Activated naive CD4-positive, alpha-beta T cell treated with anti-CD3 and anti-CD28 coated beads, Interleukin-2, amount 50 U/mL, for 24 hours (primary cell): ENCODE measurements around the gene VWA3B.
A peak's percentile ranks its signal among the peaks of the same experiment; 100 is the strongest.

Source experiments
- H3K27ac Mint-ChIP-seq: one replicate; pipeline ENCODE4 v1.8.0; 2021; ENCODE audit warnings: mild to moderate bottlenecking, mixed read lengths
- H3K27me3 Mint-ChIP-seq: one replicate; pipeline ENCODE4 v1.8.0; 2021; ENCODE audit warnings: mixed read lengths
- H3K36me3 Mint-ChIP-seq: one replicate; pipeline ENCODE4 v1.8.0; 2021; ENCODE audit warnings: mixed read lengths
- H3K4me1 Mint-ChIP-seq: one replicate; pipeline ENCODE4 v1.8.0; 2021; ENCODE audit warnings: mixed read lengths
- H3K4me3 Mint-ChIP-seq: one replicate; pipeline ENCODE4 v1.8.0; 2021; ENCODE audit warnings: mild to moderate bottlenecking, mixed read lengths
- H3K9me3 Mint-ChIP-seq: one replicate; pipeline ENCODE4 v1.8.0; 2021; ENCODE audit warnings: mixed read lengths

The VWA3B gene

DNA sequence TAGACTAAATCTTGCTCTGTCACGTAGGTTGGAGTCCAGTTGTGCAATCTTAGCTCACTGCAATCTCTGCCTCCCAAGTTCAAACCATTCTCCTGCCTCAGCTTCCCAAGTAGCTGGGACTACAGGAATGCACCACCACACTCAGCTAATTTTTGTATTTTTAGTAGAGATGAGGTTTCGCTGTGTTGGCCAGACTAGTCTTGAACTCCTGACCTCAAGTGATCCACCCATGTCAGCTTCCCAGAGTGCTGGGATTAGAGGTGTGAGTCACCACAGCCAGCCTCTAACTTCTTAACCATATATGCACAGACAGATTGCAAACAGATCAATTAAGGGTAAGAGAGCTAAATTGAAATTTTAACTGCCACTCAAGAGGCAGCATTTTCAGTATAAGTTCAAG is 237.2 kb downstream of the VWA3B start:
- H3K27me3 Mint-ChIP-seq: peaks cover 16% of the 10 kb centered on the region
- no peaks in the 10 kb centered on the region for H3K4me1 Mint-ChIP-seq
- no peak overlapping the region for H3K27ac Mint-ChIP-seq
- peaks cover 9% of the 10 kb centered on the region for H3K36me3 Mint-ChIP-seq
- no peak overlapping the region for H3K4me3 Mint-ChIP-seq
- peaks cover 15% of the 10 kb centered on the region for H3K9me3 Mint-ChIP-seq

DNA sequence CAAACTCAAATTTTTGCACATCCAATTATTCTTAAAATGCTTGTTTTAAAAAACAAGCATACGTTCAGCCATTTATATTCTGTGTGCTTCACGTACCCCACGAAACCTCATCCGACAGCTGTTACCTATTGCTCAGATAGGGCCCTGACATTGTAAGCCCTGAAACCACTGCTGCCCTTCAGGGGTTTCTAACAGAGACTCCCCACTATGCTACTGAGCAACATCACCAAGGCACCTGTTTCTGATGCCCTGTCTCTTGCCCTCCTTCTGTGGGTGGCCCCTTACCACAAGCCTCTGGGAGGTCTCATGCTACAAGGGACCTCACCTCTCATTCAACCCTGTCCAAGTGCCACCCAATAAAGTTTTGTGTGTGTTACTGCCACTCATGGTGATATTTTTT is 240.8 kb downstream of the VWA3B start:
- H3K36me3 Mint-ChIP-seq: no peaks in the 10 kb centered on the region
- H3K27ac Mint-ChIP-seq: no peak overlapping the region
- H3K4me3 Mint-ChIP-seq: no peak overlapping the region
- H3K4me1 Mint-ChIP-seq: no peaks in the 10 kb centered on the region
- H3K9me3 Mint-ChIP-seq: peaks cover 5% of the 10 kb centered on the region
- H3K27me3 Mint-ChIP-seq: peaks cover 10% of the 10 kb centered on the region

DNA sequence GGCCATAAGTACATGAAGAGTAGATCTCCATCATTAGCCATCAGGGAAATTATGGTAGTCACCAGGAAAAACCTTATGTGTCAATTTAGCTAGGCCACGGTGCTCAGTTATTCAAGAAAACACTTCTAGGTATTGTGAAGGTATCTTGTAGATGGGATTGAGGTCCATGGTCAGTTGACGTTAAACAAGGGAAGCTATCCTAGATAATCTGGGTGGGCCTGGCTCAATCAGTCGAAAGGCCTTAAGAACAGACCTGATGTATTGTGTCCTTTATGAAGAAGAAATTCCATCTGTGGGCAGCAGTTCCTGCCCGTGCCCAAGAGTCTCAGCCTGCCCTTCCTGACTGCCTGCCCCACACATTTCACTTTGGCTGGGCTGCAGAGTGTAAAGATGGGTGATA is 242.6 kb downstream of the VWA3B start:
- peaks cover 7% of the 10 kb centered on the region for H3K27me3 Mint-ChIP-seq
- no peaks in the 10 kb centered on the region for H3K9me3 Mint-ChIP-seq
- H3K36me3 Mint-ChIP-seq: no peaks in the 10 kb centered on the region

DNA sequence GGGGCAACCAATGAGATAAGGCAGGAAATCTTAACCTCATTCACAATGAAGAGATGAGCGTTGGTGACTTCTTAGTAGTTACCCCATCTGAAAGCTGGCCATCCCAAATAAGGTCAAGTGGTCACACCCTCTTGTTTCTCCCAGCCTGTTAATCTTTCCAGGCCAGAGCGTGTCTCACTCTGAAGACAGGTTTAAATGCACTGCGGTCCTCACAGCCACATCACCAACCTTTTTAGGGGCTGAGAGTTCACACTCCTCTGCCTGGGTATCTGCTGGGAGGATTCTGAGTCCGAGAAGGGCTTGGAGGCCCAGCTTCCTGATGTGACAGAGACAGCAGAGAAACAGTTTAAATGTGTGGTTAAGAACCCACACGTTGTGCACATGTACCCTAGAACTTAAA is 246.0 kb downstream of the VWA3B start:
- Mint-ChIP-seq H3K27ac (no peak overlapping the region), H3K36me3 (no peaks in the 10 kb centered on the region), H3K27me3 (peaks cover 5% of the 10 kb centered on the region), H3K4me3 (no peak overlapping the region), H3K4me1 (no peaks in the 10 kb centered on the region), H3K9me3 (no peaks in the 10 kb centered on the region)

More for the DNA sequence above, 242.6 kb downstream of the VWA3B start:
- H3K27ac Mint-ChIP-seq: no peak overlapping the region
- no peaks in the 10 kb centered on the region for H3K4me1 Mint-ChIP-seq
- H3K4me3 Mint-ChIP-seq: no peak overlapping the region

DNA sequence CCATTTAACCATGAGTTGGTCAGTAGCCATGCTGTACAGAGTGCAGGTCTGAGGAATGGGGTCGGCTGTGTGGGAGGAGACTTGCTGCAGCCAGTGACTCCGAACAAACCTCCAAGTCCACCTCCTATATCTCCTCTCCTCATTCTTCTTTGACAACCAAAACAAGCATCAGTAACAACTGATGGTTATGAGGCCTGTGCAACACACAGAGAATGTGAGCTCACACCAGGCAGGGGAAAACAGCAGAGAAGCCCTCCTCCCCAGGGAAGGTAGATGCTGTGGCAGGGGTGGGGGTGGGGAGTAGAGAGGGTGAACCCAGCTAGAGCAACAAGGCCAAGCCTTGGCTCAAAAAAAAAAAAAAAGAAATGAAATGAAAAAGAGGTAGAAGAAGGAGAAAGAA is 247.0 kb downstream of the VWA3B start:
- no peaks in the 10 kb centered on the region for H3K9me3 Mint-ChIP-seq
- no peak overlapping the region for H3K4me3 Mint-ChIP-seq
- H3K27me3 Mint-ChIP-seq: peaks cover 3% of the 10 kb centered on the region
- no peak overlapping the region for H3K27ac Mint-ChIP-seq
- no peaks in the 10 kb centered on the region for H3K36me3 Mint-ChIP-seq
- no peaks in the 10 kb centered on the region for H3K4me1 Mint-ChIP-seq

DNA sequence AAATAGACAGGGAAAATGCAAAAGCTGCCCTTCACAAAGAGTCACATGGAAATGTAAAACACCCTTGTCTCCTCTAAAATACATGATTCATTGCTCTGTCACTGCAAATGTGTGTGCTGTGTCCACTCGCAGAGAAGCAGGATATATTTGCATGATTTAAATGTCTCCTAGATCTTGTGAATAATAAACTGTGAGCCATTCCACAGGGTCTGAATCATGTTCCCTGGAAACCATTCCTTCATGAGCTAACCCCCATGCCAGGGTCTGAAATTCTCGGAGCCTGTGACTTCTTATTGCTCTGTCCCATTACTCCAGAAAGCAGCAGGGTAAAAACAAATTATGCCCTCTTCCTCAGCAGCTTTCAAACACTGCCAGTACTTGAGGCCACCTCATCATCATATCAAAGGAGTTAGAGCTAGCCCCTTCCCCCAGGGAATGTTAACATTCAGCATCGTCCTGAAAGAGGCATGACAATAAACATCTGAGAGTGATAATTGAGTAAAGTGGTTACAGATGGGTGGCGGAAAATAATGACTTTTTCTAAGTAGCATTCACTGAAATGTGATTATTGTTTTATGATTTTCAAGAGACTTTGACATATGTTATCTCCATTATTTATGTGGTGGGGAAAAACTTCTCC is 247.6 kb downstream of the VWA3B start:
- peaks cover 3% of the 10 kb centered on the region for H3K27me3 Mint-ChIP-seq
- no peak overlapping the region for H3K27ac Mint-ChIP-seq
- no peaks in the 10 kb centered on the region for H3K36me3 Mint-ChIP-seq
- H3K4me1 Mint-ChIP-seq: no peaks in the 10 kb centered on the region
- no peaks in the 10 kb centered on the region for H3K9me3 Mint-ChIP-seq
- H3K4me3 Mint-ChIP-seq: no peak overlapping the region

DNA sequence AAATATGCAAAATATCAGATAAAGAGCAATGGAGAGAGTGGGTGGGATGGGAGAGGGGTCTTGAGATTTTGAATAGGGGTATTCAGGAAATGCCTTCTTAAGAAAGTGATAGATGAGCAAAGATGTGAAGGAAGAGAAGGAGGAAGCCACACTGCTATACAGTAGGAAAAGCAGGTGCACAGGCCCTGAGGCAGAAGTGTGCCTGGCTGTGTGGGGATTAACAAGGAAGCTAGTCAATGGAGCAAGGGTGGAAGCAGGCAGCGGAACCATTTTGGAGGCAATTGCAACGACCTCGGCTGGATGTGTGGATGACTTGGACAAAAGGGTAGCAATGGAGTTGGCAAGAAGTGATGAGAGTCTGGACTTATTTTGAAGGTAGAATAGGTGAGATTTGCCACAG is 248.3 kb downstream of the VWA3B start:
- no peaks in the 10 kb centered on the region for H3K9me3 Mint-ChIP-seq
- H3K4me1 Mint-ChIP-seq: no peaks in the 10 kb centered on the region
- peaks cover 3% of the 10 kb centered on the region for H3K27me3 Mint-ChIP-seq
- H3K27ac Mint-ChIP-seq: no peak overlapping the region
- H3K36me3 Mint-ChIP-seq: no peaks in the 10 kb centered on the region
- no peak overlapping the region for H3K4me3 Mint-ChIP-seq

DNA sequence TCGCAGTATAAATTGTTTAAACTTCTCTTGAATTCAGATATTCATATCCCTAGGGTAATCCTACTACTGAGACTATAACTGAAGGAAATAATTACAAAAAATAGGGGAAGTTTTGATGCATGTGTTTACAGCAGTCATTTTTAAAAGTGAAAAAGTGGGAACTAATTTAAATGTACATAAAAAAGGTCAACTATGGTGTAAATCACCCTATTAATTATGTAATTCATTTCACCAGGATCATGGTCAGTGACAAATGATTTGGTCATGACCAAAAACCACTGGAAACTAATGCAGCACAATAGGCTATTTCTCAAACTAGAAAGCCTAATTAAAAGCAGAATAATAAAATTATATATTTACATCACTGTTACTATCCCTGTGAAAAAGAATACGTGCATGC is 254.3 kb downstream of the VWA3B start:
- H3K27me3 Mint-ChIP-seq: peaks cover 22% of the 10 kb centered on the region
- peaks cover 6% of the 10 kb centered on the region for H3K4me1 Mint-ChIP-seq
- no peak overlapping the region for H3K4me3 Mint-ChIP-seq
- no peaks in the 10 kb centered on the region for H3K9me3 Mint-ChIP-seq
- H3K36me3 Mint-ChIP-seq: peaks cover 1% of the 10 kb centered on the region
- H3K27ac Mint-ChIP-seq: no peak overlapping the region

DNA sequence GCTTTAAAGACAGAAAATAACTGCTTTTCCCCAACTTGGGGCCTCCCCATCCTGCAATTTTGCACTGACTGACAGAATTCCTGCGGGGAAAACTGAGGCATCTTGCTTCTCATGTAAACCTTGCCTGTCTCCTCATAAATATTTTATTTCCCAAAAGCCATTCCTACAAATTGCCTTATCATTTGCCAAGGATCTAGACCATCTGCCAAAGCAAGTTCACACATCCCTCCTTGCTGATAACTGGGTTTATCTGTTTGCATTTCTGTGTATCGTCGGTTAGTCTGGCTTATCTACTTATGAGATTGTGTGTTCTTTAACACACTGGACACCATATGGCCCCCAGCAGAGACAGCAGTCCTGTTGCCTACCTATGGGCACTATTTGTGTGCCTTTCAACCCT is 256.3 kb downstream of the VWA3B start:
- Mint-ChIP-seq H3K4me1 (peaks cover 8% of the 10 kb centered on the region), H3K9me3 (no peaks in the 10 kb centered on the region), H3K36me3 (peaks cover 1% of the 10 kb centered on the region), H3K27ac (no peak overlapping the region), H3K4me3 (no peak overlapping the region), H3K27me3 (peaks cover 31% of the 10 kb centered on the region)

DNA sequence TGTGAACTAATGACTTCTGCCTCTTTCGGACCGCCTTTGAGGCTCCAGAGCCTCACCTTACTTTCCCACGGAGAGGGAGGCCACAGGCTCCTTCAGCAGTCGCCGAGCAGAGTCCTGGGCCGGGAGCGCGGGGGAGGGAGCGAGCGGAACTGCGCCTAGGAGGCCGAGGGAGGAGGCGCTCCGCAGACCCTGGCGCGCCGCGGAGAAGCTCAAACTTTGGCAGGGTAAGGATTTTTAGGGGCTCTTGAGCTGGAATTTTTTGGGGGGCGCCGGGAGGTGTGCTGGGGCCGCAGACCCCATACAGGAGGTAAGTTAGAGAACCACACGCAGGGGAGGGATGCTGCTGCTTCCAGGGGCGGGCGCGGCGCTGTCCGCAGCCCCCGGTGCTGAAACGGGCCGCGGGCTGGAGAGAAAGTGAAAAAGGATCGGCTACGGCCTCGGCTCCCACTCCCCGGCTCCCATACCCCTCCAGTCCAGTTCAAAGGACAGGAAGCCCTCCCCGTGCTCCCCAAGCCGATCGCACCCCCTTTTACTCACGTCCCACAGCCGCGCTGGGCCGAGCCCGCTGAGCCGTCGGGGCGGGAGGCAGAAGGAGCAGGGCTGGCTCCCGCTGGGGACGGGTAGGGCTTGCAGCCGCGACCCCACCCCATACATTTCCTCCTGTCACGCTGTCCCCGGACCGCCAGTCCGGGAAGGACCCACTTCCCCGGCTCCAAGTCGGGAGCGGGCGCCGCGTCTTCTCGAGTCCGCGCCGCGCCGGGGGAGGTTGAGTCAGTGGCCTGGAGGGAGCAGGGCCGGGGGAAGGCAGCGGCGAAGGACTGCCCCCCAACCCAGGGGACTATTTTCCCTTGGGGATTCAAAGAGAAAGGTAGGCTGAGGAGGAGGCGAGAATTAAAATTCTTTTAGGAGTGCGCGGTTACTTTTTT is 259.6 kb downstream of the VWA3B start, which contains the start of gene CNGA3:
Gene CNGA3, plus strand, starts transcription at position 146 of the 926 bp plus-strand sequence. CDS start 23,520 bp downstream, outside the sequence.
- Mint-ChIP-seq H3K4me1 (peaks cover 8% of the 10 kb centered on the region), H3K9me3 (no peaks in the 10 kb centered on the region), H3K36me3 (peaks cover 1% of the 10 kb centered on the region), H3K27me3 (peaks cover 58% of the 10 kb centered on the region), H3K27ac (no peak within 1 kb of the TSS), H3K4me3 (peak within 1 kb of the TSS; percentile 45)

DNA sequence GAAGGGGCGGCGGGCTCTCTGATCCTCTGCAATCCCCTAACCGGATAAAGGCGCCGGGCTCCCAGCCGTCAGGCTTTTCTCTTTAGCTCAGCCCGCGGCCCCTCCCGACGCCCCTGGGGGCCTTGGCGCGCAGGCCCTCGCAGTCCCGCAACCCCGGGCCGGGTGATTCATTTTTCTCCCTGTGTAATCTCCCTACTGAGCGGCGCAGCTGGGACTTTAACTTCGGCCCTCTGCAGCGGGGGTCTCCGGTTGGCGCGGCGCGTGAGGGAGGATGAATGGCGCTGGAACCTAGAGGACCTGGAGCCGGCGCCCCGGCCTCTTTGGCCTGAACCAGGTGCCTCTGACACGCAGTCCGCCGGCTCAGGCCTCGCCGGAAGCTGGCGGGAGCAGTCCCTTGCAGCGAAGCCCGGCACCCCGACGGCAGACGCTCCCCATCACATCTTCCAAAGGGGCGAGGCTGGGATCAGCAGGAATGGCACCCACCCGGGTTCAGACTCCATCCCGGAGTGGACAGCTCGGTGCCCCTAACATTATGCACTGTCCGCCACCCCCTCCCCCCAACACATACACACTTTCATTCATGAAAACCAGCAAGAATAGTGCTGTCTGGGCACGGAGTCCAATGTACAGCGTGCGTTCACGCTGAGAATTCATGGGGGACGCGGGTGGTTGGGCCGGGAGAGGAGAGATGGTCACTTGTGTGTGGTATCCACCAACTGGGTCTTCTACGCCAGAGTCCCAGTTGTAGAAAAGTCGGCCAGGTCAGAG is 260.5 kb downstream of the VWA3B start:
- Mint-ChIP-seq H3K4me3 (no peak overlapping the region), H3K36me3 (peaks cover 1% of the 10 kb centered on the region), H3K9me3 (no peaks in the 10 kb centered on the region), H3K4me1 (peaks cover 8% of the 10 kb centered on the region), H3K27ac (no peak overlapping the region), H3K27me3 (peaks cover 63% of the 10 kb centered on the region)

DNA sequence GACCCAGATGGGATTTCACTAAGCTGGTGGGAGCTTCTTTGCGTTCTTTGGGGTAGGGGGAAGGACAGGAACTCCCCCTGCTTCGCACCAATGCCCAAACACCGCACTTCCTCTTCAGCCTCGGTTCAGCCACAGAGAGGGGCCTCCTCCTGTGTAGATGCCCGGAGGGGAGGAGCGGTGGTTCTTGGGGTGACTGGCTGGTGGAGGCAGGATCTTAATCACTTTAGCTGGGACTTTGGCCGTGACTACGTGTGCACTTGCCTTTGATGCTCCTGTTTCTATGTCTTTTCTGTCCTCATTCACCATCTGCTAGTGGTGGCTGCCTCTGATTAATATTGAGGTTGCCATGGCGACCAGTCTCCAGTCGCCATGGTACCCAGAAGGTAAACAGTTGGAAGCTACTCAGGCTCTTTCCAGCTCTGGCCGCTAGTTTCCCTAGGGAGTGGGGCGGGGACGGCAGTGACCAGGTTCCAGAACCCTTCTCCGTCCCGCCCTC is 261.1 kb downstream of the VWA3B start:
- peaks cover 63% of the 10 kb centered on the region for H3K27me3 Mint-ChIP-seq
- no peaks in the 10 kb centered on the region for H3K9me3 Mint-ChIP-seq
- H3K4me3 Mint-ChIP-seq: peak overlapping the region; percentile 32
- peaks cover 8% of the 10 kb centered on the region for H3K4me1 Mint-ChIP-seq
- H3K27ac Mint-ChIP-seq: no peak overlapping the region
- H3K36me3 Mint-ChIP-seq: peaks cover 1% of the 10 kb centered on the region

DNA sequence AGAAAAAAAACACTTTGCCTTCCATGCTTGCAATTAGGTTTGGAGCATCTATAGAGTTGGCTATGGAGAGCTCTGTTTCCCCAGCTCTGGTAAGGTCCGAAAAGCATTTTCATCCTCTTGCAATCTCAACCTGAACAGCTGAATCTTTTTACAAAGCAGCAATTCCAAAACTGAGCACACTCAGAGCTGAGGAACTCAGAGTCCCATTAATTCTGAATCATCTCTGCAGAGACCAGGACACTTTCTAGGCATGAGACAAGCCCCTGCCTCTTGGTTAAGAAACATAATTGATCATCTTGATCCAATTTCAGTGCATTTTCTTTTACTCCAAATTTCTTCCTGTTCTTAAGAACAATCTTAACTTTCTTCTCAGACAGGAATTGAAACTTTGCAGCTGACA is 263.4 kb downstream of the VWA3B start:
- H3K4me3 Mint-ChIP-seq: no peak overlapping the region
- peaks cover 54% of the 10 kb centered on the region for H3K27me3 Mint-ChIP-seq

DNA sequence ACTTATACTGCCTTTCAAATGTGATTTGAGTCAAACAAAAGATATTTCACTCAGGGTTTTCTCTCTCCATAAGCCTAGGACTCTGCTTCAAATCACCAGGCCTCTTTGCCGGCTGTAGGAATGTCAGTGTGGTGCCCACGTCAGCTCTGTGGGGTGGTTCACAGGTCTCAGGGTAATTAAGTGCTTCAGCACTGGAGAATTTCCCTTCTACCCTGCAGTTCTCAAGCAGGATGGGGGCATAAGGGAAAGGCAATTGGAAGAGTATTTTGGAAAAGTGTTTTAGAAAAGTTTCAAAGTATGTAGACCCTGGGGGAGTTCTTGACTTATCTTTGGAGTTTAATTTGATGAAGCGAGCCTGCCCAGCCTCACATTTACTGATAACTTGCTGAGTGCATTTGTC is 268.9 kb downstream of the VWA3B start:
- Mint-ChIP-seq H3K27ac (no peak overlapping the region), H3K36me3 (no peaks in the 10 kb centered on the region), H3K9me3 (no peaks in the 10 kb centered on the region), H3K27me3 (peaks cover 21% of the 10 kb centered on the region), H3K4me3 (no peak overlapping the region), H3K4me1 (no peaks in the 10 kb centered on the region)

More for the DNA sequence above, 263.4 kb downstream of the VWA3B start:
- Mint-ChIP-seq H3K27ac (no peak overlapping the region), H3K4me1 (peaks cover 8% of the 10 kb centered on the region), H3K9me3 (no peaks in the 10 kb centered on the region), H3K36me3 (peaks cover 1% of the 10 kb centered on the region)

DNA sequence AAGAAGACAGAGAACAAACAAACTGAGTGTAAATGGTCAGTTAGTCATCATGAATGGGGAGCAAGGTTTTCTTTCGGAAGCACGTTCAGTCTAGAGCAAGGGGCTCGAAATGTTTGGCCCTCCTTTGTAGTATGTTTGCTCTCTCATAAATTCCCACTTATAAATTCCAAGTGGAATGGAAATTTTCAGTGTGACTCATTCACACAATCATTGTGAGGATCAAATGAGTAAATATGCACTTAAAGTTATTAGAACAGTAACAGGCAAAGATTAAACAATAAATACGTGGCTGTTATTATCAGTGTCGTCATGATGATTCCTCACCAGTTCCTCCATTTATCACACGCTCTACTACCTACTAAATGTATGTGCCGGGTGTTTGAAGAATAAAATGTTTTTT is 269.8 kb downstream of the VWA3B start:
- no peaks in the 10 kb centered on the region for H3K4me1 Mint-ChIP-seq
- H3K4me3 Mint-ChIP-seq: no peak overlapping the region
- no peaks in the 10 kb centered on the region for H3K9me3 Mint-ChIP-seq
- H3K36me3 Mint-ChIP-seq: no peaks in the 10 kb centered on the region
- H3K27me3 Mint-ChIP-seq: peaks cover 17% of the 10 kb centered on the region
- no peak overlapping the region for H3K27ac Mint-ChIP-seq
